SK-N-SH (cell line): ENCODE measurements around the gene ELP1.

Experiments used
- CTCF ChIP-seq: fragments of 200-600 bp; sonication (generic); IDR thresholded peaks from 2 replicates; pipeline ENCODE4 v1.6.1; 2017; ENCODE audit warnings: antibody characterized with exemption, mild to moderate bottlenecking, moderate library complexity
- ELF1 ChIP-seq: IDR thresholded peaks from 2 replicates; pipeline ENCODE4 v1.4.0; 2012
- EP300 ChIP-seq, 2 experiments: IDR thresholded peaks; 2 replicates each; pipeline versions ENCODE4 v1.4.0 to v1.6.1; 2012; ENCODE audit warnings: borderline replicate concordance in 1 of 2, low read depth in 1 of 2, low read length in 1 of 2
- EZH2phosphoT487 ChIP-seq: fragments of 200-600 bp; sonication (generic); IDR thresholded peaks from 2 replicates; pipeline ENCODE4 v1.6.1; 2017; ENCODE audit warnings: low read depth, mixed run types, mild to moderate bottlenecking, antibody characterized with exemption, moderate library complexity, borderline replicate concordance
- FOSL2 ChIP-seq: IDR thresholded peaks from 2 replicates; pipeline ENCODE4 v1.4.0; 2012; ENCODE audit warnings: low read depth, mild to moderate bottlenecking, moderate library complexity, borderline replicate concordance
- GABPA ChIP-seq: IDR thresholded peaks from 2 replicates; pipeline ENCODE4 v1.4.0; 2012; ENCODE audit warnings: low read depth, mild to moderate bottlenecking
- IRF3 ChIP-seq: fragments of 150-350 bp; IDR thresholded peaks from 2 replicates; pipeline ENCODE4 v1.6.1; 2016; ENCODE audit warnings: mild to moderate bottlenecking, low read depth, low read length
- RAD21 ChIP-seq: IDR thresholded peaks from 2 replicates; pipeline ENCODE4 v1.6.1; 2012; ENCODE audit warnings: mild to moderate bottlenecking, low read length
- RCOR1 ChIP-seq: fragments of 150-350 bp; IDR thresholded peaks from 2 replicates; pipeline ENCODE4 v1.6.1; 2017; ENCODE audit warnings: antibody characterized with exemption, low read length
- REST ChIP-seq: IDR thresholded peaks from 2 replicates; pipeline ENCODE4 v1.6.1; 2012; ENCODE audit warnings: mild to moderate bottlenecking, low read depth, low read length, moderate library complexity
- RFX5 ChIP-seq: IDR thresholded peaks from 2 replicates; pipeline ENCODE4 v1.6.1; 2012; ENCODE audit warnings: mild to moderate bottlenecking, improper control_type of control experiment, low read length
- TCF12 ChIP-seq: IDR thresholded peaks from 2 replicates; pipeline ENCODE4 v1.4.0; 2012
- YY1 ChIP-seq: IDR thresholded peaks from 2 replicates; pipeline ENCODE4 v1.4.0; 2012; ENCODE audit warnings: low read depth, mild to moderate bottlenecking
- ZBTB33 ChIP-seq: IDR thresholded peaks from 2 replicates; pipeline ENCODE4 v1.4.0; 2012; ENCODE audit warnings: low read depth, borderline replicate concordance

GRCh38 chr9:108836781-108837180 lies 97.1 kb downstream of the ELP1 start:
- no peak for TF ChIP-seq CTCF
- no peak for TF ChIP-seq RAD21
- no peak for TF ChIP-seq RFX5
- TF ChIP-seq EP300 (IDR thresholded peaks at IDR 0.05; ENCODE audit: borderline replicate concordance in 1 of 2, low read depth in 1 of 2, low read length in 1 of 2) = no peak
- TF ChIP-seq RCOR1 = no peak
- TF ChIP-seq IRF3 = no peak
- no peak for TF ChIP-seq ZBTB33
- no peak for TF ChIP-seq EZH2phosphoT487
- TF ChIP-seq REST = no peak
- TF ChIP-seq FOSL2 = no peak
- TF ChIP-seq ELF1 = no peak
- TF ChIP-seq GABPA = no peak
- no peak for TF ChIP-seq TCF12
- TF ChIP-seq YY1 = no peak
